CD14-positive monocyte (primary cell): ENCODE data around the gene E2F4. TPM values are rescaled to one million over a fixed set of nuclear protein-coding genes. Genes with fewer than 3 reads are reported as not detected.

ENCODE experiments used
- DNase-seq, 3 donors: peaks; one replicate each; pipeline ENCODE4 v3.0.0-alpha.2; 2011 to 2022
- H2AFZ ChIP-seq: 2 replicates; pipeline ENCODE4 v1.6.0; 2012; ENCODE audit warnings: mild to moderate bottlenecking, low read depth, low read length, inconsistent platforms; ENCODE audit not compliant: insufficient read depth, poor library complexity, severe bottlenecking
- H3K27ac ChIP-seq, 2 donors: 1 replicate in 1 of 2; 2 replicates in 1 of 2; pipeline ENCODE4 v1.5.1; 2012 to 2013; ENCODE audit warnings: low read length in 2 of 2, control low read depth in 1 of 2, inconsistent platforms in 1 of 2, low read depth in 1 of 2, mild to moderate bottlenecking in 1 of 2
- H3K27me3 ChIP-seq, 2 donors: one replicate each; pipeline versions ENCODE4 v1.6.0 to v1.6.1; 2011 to 2013; ENCODE audit warnings: low read length in 2 of 2; ENCODE audit not compliant: control insufficient read depth in 2 of 2, insufficient read depth in 2 of 2
- H3K36me3 ChIP-seq, 2 donors: replicated peaks in 1 of 2; 1 replicate in 1 of 2; 2 replicates in 1 of 2; pipeline versions ENCODE4 v1.5.1 to v1.6.1; 2012 to 2013; ENCODE audit warnings: low read length in 2 of 2, control low read depth in 1 of 2, inconsistent platforms in 1 of 2, mild to moderate bottlenecking in 1 of 2; ENCODE audit not compliant: insufficient read depth in 2 of 2, control insufficient read depth in 1 of 2
- H3K4me1 ChIP-seq, 2 donors: 1 replicate in 1 of 2; 2 replicates in 1 of 2; pipeline versions ENCODE4 v1.5.1 to v1.6.1; 2012 to 2013; ENCODE audit warnings: low read length in 2 of 2, control low read depth in 1 of 2, inconsistent platforms in 1 of 2, mild to moderate bottlenecking in 1 of 2, moderate library complexity in 1 of 2; ENCODE audit not compliant: insufficient read depth in 2 of 2, control insufficient read depth in 1 of 2
- H3K4me2 ChIP-seq: replicated peaks from 2 replicates; pipeline ENCODE3; 2012; ENCODE audit warnings: low read length, moderate library complexity, mild to moderate bottlenecking; ENCODE audit not compliant: poor library complexity, severe bottlenecking; ENCODE audit errors: extremely low read depth
- H3K4me3 ChIP-seq, 3 experiments: fragments of 200-600 bp in 1 of 3; sonication (generic) in 1 of 3; replicated peaks in 1 of 3; 1 replicate in 2 of 3; 2 replicates in 1 of 3; pipeline ENCODE4 v1.5.1; 2011 to 2013; ENCODE audit warnings: low read length in 3 of 3, mild to moderate bottlenecking in 3 of 3, control low read depth in 2 of 3, low read depth in 2 of 3, inconsistent platforms in 1 of 3, moderate library complexity in 1 of 3
- H3K79me2 ChIP-seq: 2 replicates; pipeline ENCODE4 v1.6.0; 2012; ENCODE audit warnings: mild to moderate bottlenecking, control low read depth, inconsistent platforms, low read length, moderate library complexity; ENCODE audit not compliant: insufficient read depth
- H3K9ac ChIP-seq: 2 replicates; pipeline ENCODE4 v1.6.0; 2017; ENCODE audit warnings: low read length, mild to moderate bottlenecking; ENCODE audit not compliant: insufficient read depth, poor library complexity, severe bottlenecking
- H3K9me3 ChIP-seq, 2 donors: replicated peaks in 1 of 2; 1 replicate in 1 of 2; 2 replicates in 1 of 2; pipeline versions ENCODE4 v1.5.1 to v1.6.1; 2012 to 2013; ENCODE audit warnings: low read length in 2 of 2, control low read depth in 1 of 2; ENCODE audit not compliant: control insufficient read depth in 1 of 2, insufficient read depth in 1 of 2
- H4K20me1 ChIP-seq: 2 replicates; pipeline ENCODE4 v1.6.0; 2012; ENCODE audit warnings: mild to moderate bottlenecking, low read length, control low read depth, moderate library complexity; ENCODE audit not compliant: insufficient read depth
- H3K27ac Mint-ChIP-seq, 7 donors: one replicate each; pipeline ENCODE4 v1.8.0; 2020; ENCODE audit warnings: mild to moderate bottlenecking in 7 of 7, mixed read lengths in 7 of 7, moderate library complexity in 6 of 7, inconsistent platforms in 2 of 7
- H3K27me3 Mint-ChIP-seq, 3 donors: one replicate each; pipeline ENCODE4 v1.8.0; 2021 to 2022; ENCODE audit warnings: low read depth in 3 of 3, mild to moderate bottlenecking in 3 of 3, mixed read lengths in 3 of 3, moderate library complexity in 3 of 3, inconsistent platforms in 1 of 3
- H3K36me3 Mint-ChIP-seq, 2 donors: one replicate each; pipeline ENCODE4 v1.8.0; 2020; ENCODE audit warnings: mixed read lengths in 2 of 2, inconsistent platforms in 1 of 2, mild to moderate bottlenecking in 1 of 2
- H3K4me1 Mint-ChIP-seq: one replicate; pipeline ENCODE4 v1.8.0; 2020; ENCODE audit warnings: mild to moderate bottlenecking, mixed read lengths
- H3K4me3 Mint-ChIP-seq, 2 donors: one replicate each; pipeline ENCODE4 v1.8.0; 2020; ENCODE audit warnings: mild to moderate bottlenecking in 2 of 2, mixed read lengths in 2 of 2, moderate library complexity in 1 of 2
- H3K9me3 Mint-ChIP-seq, 7 donors: one replicate each; pipeline ENCODE4 v1.8.0; 2020 to 2022; ENCODE audit warnings: mixed read lengths in 7 of 7, mild to moderate bottlenecking in 6 of 7, moderate library complexity in 6 of 7, inconsistent platforms in 2 of 7
- CTCF ChIP-seq: fragments of 200-600 bp; IDR thresholded peaks from one replicate; pipeline ENCODE4 v1.8.0; 2022; ENCODE audit warnings: antibody characterized with exemption, mild to moderate bottlenecking
- WGBS: methylation state at CpG from one replicate; pipeline ENCODE4 v1.1.5; 2013; ENCODE audit warnings: missing lambda C conversion rate; ENCODE audit not compliant: insufficient coverage; 5-methylcytosine and 5-hydroxymethylcytosine counted together
- intact Hi-C, 2 donors: fragments of 100-400 bp; cut with micrococcal nuclease; formaldehyde crosslinking; loops; one replicate each; pipeline versions ENCODE4 v1.15.0 to v1.15.1; 2023
- polyA plus RNA-seq, 3 donors: library from polyadenylated mRNA; depleted of rRNA in 1 of 3; unstranded in 2 of 3; stranded (reverse) in 1 of 3; fragments of 300-500 nt in 2 of 3; fragments of >200 nt in 1 of 3; fragmentation: Illumina TruSeq in 2 of 3; gene quantifications; 1 replicate in 2 of 3; 2 replicates in 1 of 3; pipeline ENCODE4 v1.2.3, GENCODE V29; 2012 to 2021

Gene E2F4
- polyA plus RNA-seq, 3 donors: 53.1 to 191 (median 61.5) TPM

GRCh38 chr16:67202956-67203493, 11.1 kb downstream of the E2F4 start:
- no peak overlapping the region for H3K9ac ChIP-seq
- Mint-ChIP-seq H3K9me3 (peaks cover 0 to 2% (median 0%) of the 10 kb centered on the region in 7 donors), H3K27ac (no peak overlapping the region), H3K4me3 (no peak overlapping the region), H3K36me3 (peaks cover 44 to 72% of the 10 kb centered on the region in 2 donors), H3K4me1 (peaks cover 4% of the 10 kb centered on the region), H3K27me3 (peaks cover 0 to 3% (median 1%) of the 10 kb centered on the region in 3 donors)
- intact Hi-C loops: no loop called here
- no peak for DNase-seq
- no peak overlapping the region for H3K4me2 ChIP-seq
- no peaks in the 10 kb centered on the region for H3K79me2 ChIP-seq
- H2AFZ ChIP-seq: no peak overlapping the region
- H3K4me3 ChIP-seq: no peak overlapping the region
- no peaks in the 10 kb centered on the region for H3K27me3 ChIP-seq
- no peak overlapping the region for H3K27ac ChIP-seq
- WGBS: 95% methylated on average over 22 of the region's 23 CpGs
- H4K20me1 ChIP-seq: peaks cover 20% of the 10 kb centered on the region
- H3K4me1 ChIP-seq: no peaks in the 10 kb centered on the region
- no peak for TF ChIP-seq CTCF
- H3K9me3 ChIP-seq: no peaks in the 10 kb centered on the region
- H3K36me3 ChIP-seq: peaks cover 46 to 70% of the 10 kb centered on the region in 2 donors

- intact Hi-C loops: no loop called here
- no peak for TF ChIP-seq CTCF
- H3K4me1 Mint-ChIP-seq: peaks cover 2% of the 10 kb centered on the region
- Histone ChIP-seq H3K9me3 (no peaks in the 10 kb centered on the region), H3K27ac (no peak overlapping the region), H3K4me3 (no peak overlapping the region), H4K20me1 (peaks cover 9% of the 10 kb centered on the region), H3K4me2 (no peak overlapping the region), H3K79me2 (no peaks in the 10 kb centered on the region), H2AFZ (no peak overlapping the region), H3K4me1 (no peaks in the 10 kb centered on the region), H3K9ac (no peak overlapping the region), H3K36me3 (peaks cover 43 to 60% of the 10 kb centered on the region in 2 donors), H3K27me3 (no peaks in the 10 kb centered on the region)
- no peak for DNase-seq
- WGBS: 94% methylated on average over 3 of the region's 4 CpGs
- peaks cover 0 to 5% (median 1%) of the 10 kb centered on the region in 3 donors for H3K27me3 Mint-ChIP-seq
- H3K36me3 Mint-ChIP-seq: peaks cover 38 to 65% of the 10 kb centered on the region in 2 donors
- no peak overlapping the region for H3K4me3 Mint-ChIP-seq
- H3K9me3 Mint-ChIP-seq: peaks cover 0 to 2% (median 0%) of the 10 kb centered on the region in 7 donors
- peak overlapping the region in 1 of 7 donors; percentile 10 for H3K27ac Mint-ChIP-seq
These were observed 12.1 kb downstream of the E2F4 start for GRCh38 chr16:67204076-67204475.
